Cardiac septum (tissue), 1 donor: ENCODE measurements around the gene GALR1. TPM values are rescaled to one million over a fixed set of nuclear protein-coding genes. Genes with fewer than 3 reads are reported as not detected.

ENCODE experiments used
- DNase-seq: peaks from one replicate; pipeline ENCODE4 v3.0.0-alpha.2; 2020; ENCODE audit warnings: low spot score
- intact Hi-C: fragments of 100-400 bp; cut with DNase I; formaldehyde crosslinking; loops from one replicate; pipeline ENCODE4 v1.14.0; 2022
- total RNA-seq: library from RNA; stranded (reverse); fragmentation: NEBNext Ultra II Directional; extraction: Animal tissue kit (Norgen Biotek cat#: 25700); gene quantifications from one replicate; pipeline ENCODE4 v1.2.1, GENCODE V29; 2021
- donor health status: DM: no; HTN: no; CAD: no.

The GALR1 gene
- total RNA-seq, 1 donor from 2014 or later = 0.08 TPM

- no peak for DNase-seq
- intact Hi-C loops = no loop called here
Observed at GRCh38 chr18:77314952-77315351, 65.3 kb downstream of the GALR1 start.

- DNase-seq = no peak
- intact Hi-C loops = no loop called here
Observed at GRCh38 chr18:77316008-77316407, 66.4 kb downstream of the GALR1 start.

GRCh38 chr18:77316641-77317040 lies 67.0 kb downstream of the GALR1 start:
- no peak for DNase-seq
- intact Hi-C loops = no loop called here

GRCh38 chr18:77320971-77321559 lies 71.4 kb downstream of the GALR1 start:
- intact Hi-C loops = no loop called here

GRCh38 chr18:77321823-77322805 lies 72.5 kb downstream of the GALR1 start:
- no peak for DNase-seq
- intact Hi-C loops = no loop called here

More at GRCh38 chr18:77320971-77321559, 71.4 kb downstream of the GALR1 start:
- no peak for DNase-seq

GRCh38 chr18:77323640-77324299 lies 74.1 kb downstream of the GALR1 start:
- intact Hi-C loops = no loop called here
- DNase-seq = no peak

Other genes with a start within 250 kb of the GALR1 start
- gene MBP, start 117.1 kb upstream of the GALR1 start, total RNA-seq = 37.7 TPM